ENCODE results near the gene NEK6. TPM values are rescaled to one million over a fixed set of nuclear protein-coding genes. Genes with fewer than 3 reads are reported as not detected.

The NEK6 gene
- total and polyA plus RNA-seq, 9 of the 15 experiments (the other 6 are each of a cell fraction or from before 2014, with no cell fraction given): 3.1 to 19.0 (median 8.4) TPM

DNA sequence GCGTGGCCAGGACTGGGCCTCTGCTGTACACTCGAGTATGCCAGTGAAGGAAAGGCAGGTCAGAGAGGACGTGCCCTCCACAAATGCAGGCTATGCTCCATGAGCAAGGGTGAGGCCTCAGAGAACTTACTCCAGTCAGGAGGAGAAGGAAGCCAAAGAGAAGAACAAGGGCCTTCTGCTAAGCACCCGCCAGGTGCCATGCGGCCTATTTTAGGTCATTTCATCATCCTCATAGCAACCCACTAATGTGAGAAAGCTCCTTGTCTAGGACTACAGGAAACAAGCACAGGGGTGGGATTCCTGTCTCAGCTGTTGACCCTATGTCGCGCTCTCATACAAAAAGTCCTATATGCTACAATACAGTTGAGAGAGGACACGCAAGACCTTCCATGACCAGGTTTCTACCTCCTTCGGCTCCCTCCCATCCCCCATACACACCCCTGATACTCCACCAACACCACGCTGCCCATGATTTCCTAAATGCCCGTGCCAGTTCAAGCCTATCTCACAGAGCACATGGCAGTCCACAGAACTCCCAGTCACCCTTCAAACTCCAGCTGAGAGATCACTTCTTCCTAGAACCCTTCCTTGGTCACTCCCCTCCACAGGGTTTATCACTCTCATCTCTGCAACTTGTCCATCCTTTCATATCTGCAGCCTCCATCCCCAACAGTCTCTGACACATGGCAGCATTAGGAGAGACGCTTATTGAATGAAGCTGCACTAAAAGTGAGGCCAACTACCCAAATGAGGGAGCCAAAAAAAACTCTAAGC lies 130.7 kb downstream of the NEK6 start (continued):
- TF ChIP-seq HNRNPH1 (optimal IDR thresholded peaks at IDR 0.05; ENCODE audit: low read depth, low read length) (no peak), HLTF (IDR thresholded peaks at IDR 0.05) (no peak), L3MBTL2 (IDR thresholded peaks at IDR 0.05) (peak; percentile 72), ZNF408 (CRISPR knock-in tag; IDR thresholded peaks at IDR 0.05; ENCODE audit: low read depth) (no peak), PRMT5 (CRISPR knock-in tag; IDR thresholded peaks at IDR 0.05) (no peak), MEF2A (IDR thresholded peaks at IDR 0.05; ENCODE audit: control insufficient read depth, low read depth, low read length) (no peak), CBFA2T3 (IDR thresholded peaks at IDR 0.05) (peak; percentile 81), GTF2A2 (tag; IDR thresholded peaks at IDR 0.05) (no peak), ZNF830 (CRISPR knock-in tag; IDR thresholded peaks at IDR 0.05) (0 out of 2 replicates have a peak, but pooled peaks have one; percentile 58), TAF1 (IDR thresholded peaks at IDR 0.05; ENCODE audit: control insufficient read depth, extremely low read depth, insufficient read depth, low read length, severe bottlenecking) (no peak), SP2 (IDR thresholded peaks at IDR 0.05; ENCODE audit: extremely low read depth, low read depth, low read length, poor library complexity, severe bottlenecking) (no peak), PHF8 (IDR thresholded peaks at IDR 0.05; ENCODE audit: borderline replicate concordance, low read length) (no peak), TBL1XR1 (IDR thresholded peaks at IDR 0.05; ENCODE audit: low read length in 2 of 2) (peak in 1 of 2 experiments; percentile 44; a peak in 1 of 4 replicates), MAFF (IDR thresholded peaks at IDR 0.05; ENCODE audit: low read length) (no peak), SMAD2 (IDR thresholded peaks at IDR 0.05; ENCODE audit: low read depth, low read length) (no peak), YBX1 (IDR thresholded peaks at IDR 0.05) (no peak), TBP (optimal IDR thresholded peaks at IDR 0.05; ENCODE audit: low read depth, low read length) (no peak), SRSF9 (IDR thresholded peaks at IDR 0.05; ENCODE audit: borderline replicate concordance, low read depth, low read length) (no peak), ZNF778 (CRISPR knock-in tag; IDR thresholded peaks at IDR 0.05) (no peak), BACH1 (tag; IDR thresholded peaks at IDR 0.05) (no peak), CBX1 (IDR thresholded peaks at IDR 0.05; ENCODE audit: low read depth) (no peak), ZNF717 (CRISPR knock-in tag; IDR thresholded peaks at IDR 0.05) (no peak), DIDO1 (tag; IDR thresholded peaks at IDR 0.05; ENCODE audit: low read depth) (no peak), KAT7 (CRISPR knock-in tag; IDR thresholded peaks at IDR 0.05; ENCODE audit: borderline replicate concordance) (no peak), ZFPM2 (CRISPR knock-in tag; IDR thresholded peaks at IDR 0.05) (no peak), HDAC1 (IDR thresholded peaks at IDR 0.05) (peak in 1 of 2 experiments; percentile 89; a peak in 2 of 4 replicates), PURB (CRISPR knock-in tag; IDR thresholded peaks at IDR 0.05; ENCODE audit: low read depth) (no peak), BMI1 (IDR thresholded peaks at IDR 0.05; ENCODE audit: low read length) (no peak), ZNF3 (CRISPR knock-in tag; IDR thresholded peaks at IDR 0.05) (no peak), FOXJ3 (CRISPR knock-in tag; IDR thresholded peaks at IDR 0.05) (no peak), CBX3 (IDR thresholded peaks at IDR 0.05; ENCODE audit: borderline replicate concordance in 1 of 2, low read length in 2 of 2) (no peak), HNRNPL (IDR thresholded peaks at IDR 0.05; ENCODE audit: low read depth, low read length) (no peak)

All from K562 (cell line).